WI38 (cell line): ENCODE results near the gene TSKU.

Source experiments
- H3K4me3 ChIP-seq: 2 replicates; pipeline ENCODE4 v1.5.1; 2011; ENCODE audit warnings: low read depth, mild to moderate bottlenecking, control low read depth, low read length
- TF ChIP-seq, protein P1 (sequence below): IDR thresholded peaks from 2 replicates; pipeline ENCODE4 v1.5.1; 2012; ENCODE audit warnings: low read depth, mild to moderate bottlenecking, control low read depth, low read length

TSKU gene

GRCh38 chr11:76761718-76762355 lies 21.3 kb upstream of the TSKU start:
- no peak overlapping the region for H3K4me3 ChIP-seq
- TF ChIP-seq, protein P1, sequence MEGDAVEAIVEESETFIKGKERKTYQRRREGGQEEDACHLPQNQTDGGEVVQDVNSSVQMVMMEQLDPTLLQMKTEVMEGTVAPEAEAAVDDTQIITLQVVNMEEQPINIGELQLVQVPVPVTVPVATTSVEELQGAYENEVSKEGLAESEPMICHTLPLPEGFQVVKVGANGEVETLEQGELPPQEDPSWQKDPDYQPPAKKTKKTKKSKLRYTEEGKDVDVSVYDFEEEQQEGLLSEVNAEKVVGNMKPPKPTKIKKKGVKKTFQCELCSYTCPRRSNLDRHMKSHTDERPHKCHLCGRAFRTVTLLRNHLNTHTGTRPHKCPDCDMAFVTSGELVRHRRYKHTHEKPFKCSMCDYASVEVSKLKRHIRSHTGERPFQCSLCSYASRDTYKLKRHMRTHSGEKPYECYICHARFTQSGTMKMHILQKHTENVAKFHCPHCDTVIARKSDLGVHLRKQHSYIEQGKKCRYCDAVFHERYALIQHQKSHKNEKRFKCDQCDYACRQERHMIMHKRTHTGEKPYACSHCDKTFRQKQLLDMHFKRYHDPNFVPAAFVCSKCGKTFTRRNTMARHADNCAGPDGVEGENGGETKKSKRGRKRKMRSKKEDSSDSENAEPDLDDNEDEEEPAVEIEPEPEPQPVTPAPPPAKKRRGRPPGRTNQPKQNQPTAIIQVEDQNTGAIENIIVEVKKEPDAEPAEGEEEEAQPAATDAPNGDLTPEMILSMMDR = no peak

DNA sequence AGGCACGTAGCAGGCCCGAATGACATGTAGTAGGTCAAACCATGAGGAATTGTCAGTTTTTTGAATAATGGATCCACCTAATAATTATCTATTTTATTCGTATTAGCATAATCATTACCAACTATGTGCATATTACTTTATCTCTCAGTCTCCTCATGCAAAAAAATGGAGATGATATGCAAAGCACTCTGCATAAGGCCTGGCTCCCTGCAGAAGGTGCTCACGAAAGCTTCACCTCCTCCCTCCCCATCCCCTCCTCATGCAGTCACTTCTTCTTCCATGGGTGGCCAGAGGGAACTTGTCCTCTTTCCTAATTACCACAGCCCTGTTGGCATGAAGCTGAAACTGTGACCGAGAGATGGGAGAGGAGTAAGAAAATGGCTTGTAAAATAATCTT lies 20.8 kb upstream of the TSKU start:
- H3K4me3 ChIP-seq = no peak overlapping the region

GRCh38 chr11:76762867-76763572 lies 20.1 kb upstream of the TSKU start:
- H3K4me3 ChIP-seq = no peak overlapping the region
- TF ChIP-seq, protein P1 = no peak

More for the DNA sequence above, 20.8 kb upstream of the TSKU start:
- TF ChIP-seq, protein P1 = no peak

DNA sequence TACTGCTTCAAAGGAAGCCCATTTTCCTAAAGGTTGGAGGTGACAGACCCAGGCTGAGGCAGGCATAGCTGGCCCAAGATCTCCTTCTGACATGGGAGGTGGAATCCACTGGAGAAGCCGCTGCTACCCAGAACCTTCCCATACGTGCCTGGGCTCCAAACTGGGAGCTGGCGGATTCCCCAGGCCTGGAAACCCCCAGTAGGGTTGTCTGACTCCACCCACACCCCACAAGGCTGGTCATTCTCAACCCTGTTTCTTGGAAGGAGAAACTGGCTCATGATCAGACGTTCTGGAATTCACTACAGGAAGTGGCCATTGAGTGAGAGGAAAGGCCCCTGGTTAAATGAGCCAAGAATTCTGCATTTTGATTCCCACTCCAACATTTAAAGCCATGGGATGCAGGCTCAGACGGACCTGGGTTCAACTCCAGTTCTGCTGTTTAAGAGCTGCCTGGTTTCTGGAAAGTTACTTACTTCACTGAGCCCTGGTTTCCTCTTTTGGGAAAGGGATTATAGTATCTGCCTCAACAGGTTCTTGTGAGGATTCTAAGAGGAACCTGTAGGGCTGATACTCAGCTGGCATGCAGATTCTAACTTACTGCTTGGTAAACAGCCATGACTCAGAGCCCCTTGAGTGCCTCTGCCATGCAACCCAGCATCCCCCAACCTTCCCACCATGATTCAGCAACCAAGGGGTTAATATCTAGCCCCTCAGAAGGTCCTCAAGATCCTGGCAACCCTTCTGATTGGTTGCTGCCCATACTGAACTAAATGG lies 19.4 kb upstream of the TSKU start:
- TF ChIP-seq, protein P1 = no peak
- no peak overlapping the region for H3K4me3 ChIP-seq

- H3K4me3 ChIP-seq = no peak overlapping the region
- TF ChIP-seq, protein P1 = no peak
These were observed 18.1 kb upstream of the TSKU start for GRCh38 chr11:76764941-76765665.

GRCh38 chr11:76765863-76766350 lies 17.2 kb upstream of the TSKU start:
- TF ChIP-seq, protein P1 = no peak
- no peak overlapping the region for H3K4me3 ChIP-seq
